Activated CD8-positive, alpha-beta memory T cell treated with anti-CD3 and anti-CD28 coated beads for 4 hours (primary cell): ENCODE data around the gene TMEM219.
"Not testable (repeated sequence)": the region's sequence is repeated elsewhere in the genome, so short reads cannot be mapped to it uniquely, and the experiment has no call there.

Source experiments
- DNase-seq, 2 donors: peaks; one replicate each; pipeline ENCODE4 v3.0.0-alpha.2; 2020; ENCODE audit warnings: low read depth in 2 of 2

Gene TMEM219

GRCh38 chr16:30011714-30012504 is 50.0 kb downstream of the TMEM219 start:
- DNase-seq, result no peak

GRCh38 chr16:30012598-30012997 is 50.7 kb downstream of the TMEM219 start:
- DNase-seq, result not testable (repeated sequence)

GRCh38 chr16:30015450-30015849 is 53.6 kb downstream of the TMEM219 start:
- DNase-seq, result not testable (repeated sequence)

GRCh38 chr16:30016555-30017276 is 54.8 kb downstream of the TMEM219 start:
- no peak for DNase-seq

GRCh38 chr16:30017277-30017656 is 55.4 kb downstream of the TMEM219 start:
- no peak for DNase-seq

- DNase-seq, result not testable (repeated sequence)
Observed at GRCh38 chr16:30017937-30018336, 56.1 kb downstream of the TMEM219 start.

GRCh38 chr16:30018731-30019158 is 56.9 kb downstream of the TMEM219 start:
- no peak for DNase-seq
